Nephron (organoid): ENCODE results near the gene PDZRN4.

Source experiments
- H3K27ac Mint-ChIP-seq, 3 experiments: 2 replicates each; pipeline ENCODE4 v1.8.0; 2020; ENCODE audit warnings: mixed read lengths in 3 of 3, mild to moderate bottlenecking in 2 of 3, moderate library complexity in 1 of 3
- H3K27me3 Mint-ChIP-seq: 2 replicates; pipeline ENCODE4 v1.8.0; 2021; ENCODE audit warnings: low read depth, mild to moderate bottlenecking, moderate library complexity, mixed read lengths
- H3K36me3 Mint-ChIP-seq: 2 replicates; pipeline ENCODE4 v1.8.0; 2020; ENCODE audit warnings: low read depth, mixed read lengths
- H3K4me1 Mint-ChIP-seq: 2 replicates; pipeline ENCODE4 v1.8.0; 2020; ENCODE audit warnings: mixed read lengths
- H3K4me3 Mint-ChIP-seq, 3 experiments: 2 replicates each; pipeline ENCODE4 v1.8.0; 2020; ENCODE audit warnings: mild to moderate bottlenecking in 3 of 3, mixed read lengths in 3 of 3, moderate library complexity in 2 of 3
- H3K9me3 Mint-ChIP-seq: 2 replicates; pipeline ENCODE4 v1.8.0; 2020; ENCODE audit warnings: mixed read lengths
- TF ChIP-seq, protein P1 (sequence below), 3 experiments: fragments of 200-600 bp; sonication (generic); IDR thresholded peaks; one replicate each; pipeline ENCODE4 v1.5.0; 2021; ENCODE audit warnings: antibody characterized with exemption in 3 of 3; ENCODE audit not compliant: unreplicated experiment in 3 of 3

PDZRN4 gene

DNA sequence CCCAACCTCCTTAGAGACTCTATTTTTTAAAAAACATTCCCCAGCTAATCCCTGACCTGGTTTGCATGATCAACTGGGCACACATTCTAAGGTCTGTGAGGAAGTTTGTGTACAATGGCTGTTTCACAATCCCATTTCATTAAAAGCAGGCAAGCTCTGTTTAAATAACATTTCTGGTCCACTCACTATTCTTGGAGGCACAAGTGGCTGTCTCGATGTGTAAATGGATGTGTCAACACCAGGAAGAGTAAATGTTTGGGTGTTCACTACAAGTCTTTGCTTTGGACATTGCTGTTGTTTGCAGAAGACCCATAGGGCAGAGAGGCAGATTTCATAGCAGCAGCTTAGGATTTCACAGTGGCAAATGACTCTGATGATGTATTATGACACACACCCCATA is 98.3 kb downstream of the PDZRN4 start:
- Mint-ChIP-seq H3K27ac (peak overlapping the region; percentile 29 to 59 (median 40)), H3K4me1 (peaks cover 32% of the 10 kb centered on the region), H3K4me3 (no peak overlapping the region), H3K9me3 (no peaks in the 10 kb centered on the region), H3K36me3 (no peaks in the 10 kb centered on the region), H3K27me3 (no peaks in the 10 kb centered on the region)
- TF ChIP-seq, protein P1, sequence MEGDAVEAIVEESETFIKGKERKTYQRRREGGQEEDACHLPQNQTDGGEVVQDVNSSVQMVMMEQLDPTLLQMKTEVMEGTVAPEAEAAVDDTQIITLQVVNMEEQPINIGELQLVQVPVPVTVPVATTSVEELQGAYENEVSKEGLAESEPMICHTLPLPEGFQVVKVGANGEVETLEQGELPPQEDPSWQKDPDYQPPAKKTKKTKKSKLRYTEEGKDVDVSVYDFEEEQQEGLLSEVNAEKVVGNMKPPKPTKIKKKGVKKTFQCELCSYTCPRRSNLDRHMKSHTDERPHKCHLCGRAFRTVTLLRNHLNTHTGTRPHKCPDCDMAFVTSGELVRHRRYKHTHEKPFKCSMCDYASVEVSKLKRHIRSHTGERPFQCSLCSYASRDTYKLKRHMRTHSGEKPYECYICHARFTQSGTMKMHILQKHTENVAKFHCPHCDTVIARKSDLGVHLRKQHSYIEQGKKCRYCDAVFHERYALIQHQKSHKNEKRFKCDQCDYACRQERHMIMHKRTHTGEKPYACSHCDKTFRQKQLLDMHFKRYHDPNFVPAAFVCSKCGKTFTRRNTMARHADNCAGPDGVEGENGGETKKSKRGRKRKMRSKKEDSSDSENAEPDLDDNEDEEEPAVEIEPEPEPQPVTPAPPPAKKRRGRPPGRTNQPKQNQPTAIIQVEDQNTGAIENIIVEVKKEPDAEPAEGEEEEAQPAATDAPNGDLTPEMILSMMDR (IDR thresholded peaks at IDR 0.05; ENCODE audit: unreplicated experiment in 3 of 3), result no peak

DNA sequence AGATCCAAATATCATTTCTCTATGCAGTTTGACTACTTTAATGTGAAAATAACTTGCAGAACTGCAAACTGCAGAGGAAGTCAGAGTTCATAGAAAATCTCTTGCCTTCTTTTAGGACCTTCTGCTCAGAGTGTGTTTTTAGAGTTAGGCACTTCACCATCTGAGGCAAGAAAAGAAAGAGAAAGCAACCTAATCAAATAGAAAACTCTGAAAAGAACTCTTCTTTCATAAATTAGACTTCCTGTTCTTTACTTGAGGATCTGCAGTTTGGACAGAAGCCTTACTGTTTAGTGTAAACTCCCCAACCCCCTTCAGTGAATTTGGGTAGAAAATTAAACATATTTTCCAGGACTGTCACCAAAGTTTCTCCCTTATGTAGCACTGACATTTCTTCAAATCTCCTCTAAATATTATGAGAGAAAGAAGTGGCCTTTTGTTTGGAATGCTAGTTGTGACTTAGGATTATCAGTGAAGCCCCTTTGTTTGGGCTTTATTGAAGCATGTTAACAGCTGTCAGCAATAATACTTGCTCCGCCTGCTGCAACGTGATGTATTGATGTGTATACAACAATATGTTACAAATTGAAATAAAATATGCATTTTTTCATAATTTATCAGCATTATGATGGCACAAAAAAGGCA is 99.5 kb downstream of the PDZRN4 start:
- Mint-ChIP-seq H3K27ac (peak overlapping the region; percentile 51 to 83 (median 70)), H3K36me3 (no peaks in the 10 kb centered on the region), H3K4me1 (peaks cover 32% of the 10 kb centered on the region), H3K4me3 (no peak overlapping the region), H3K27me3 (no peaks in the 10 kb centered on the region), H3K9me3 (no peaks in the 10 kb centered on the region)
- TF ChIP-seq, protein P1 (IDR thresholded peaks at IDR 0.05; ENCODE audit: unreplicated experiment in 3 of 3), result no peak

GRCh38 chr12:41288142-41288811 is 100.2 kb downstream of the PDZRN4 start:
- Mint-ChIP-seq H3K27me3 (no peaks in the 10 kb centered on the region), H3K9me3 (no peaks in the 10 kb centered on the region), H3K27ac (peak overlapping the region; percentile 51 to 83 (median 70)), H3K36me3 (no peaks in the 10 kb centered on the region), H3K4me3 (peak overlapping the region in 2 of 3 experiments; percentile 9 to 27), H3K4me1 (peaks cover 32% of the 10 kb centered on the region)
- TF ChIP-seq, protein P1 (IDR thresholded peaks at IDR 0.05; ENCODE audit: unreplicated experiment in 3 of 3), result no peak

GRCh38 chr12:41289501-41289900 is 101.4 kb downstream of the PDZRN4 start:
- Mint-ChIP-seq H3K9me3 (no peaks in the 10 kb centered on the region), H3K27me3 (no peaks in the 10 kb centered on the region), H3K4me3 (no peak overlapping the region), H3K36me3 (no peaks in the 10 kb centered on the region), H3K4me1 (peaks cover 32% of the 10 kb centered on the region), H3K27ac (peak overlapping the region; percentile 36 to 83 (median 65))
- TF ChIP-seq, protein P1 (IDR thresholded peaks at IDR 0.05; ENCODE audit: unreplicated experiment in 3 of 3), result no peak

DNA sequence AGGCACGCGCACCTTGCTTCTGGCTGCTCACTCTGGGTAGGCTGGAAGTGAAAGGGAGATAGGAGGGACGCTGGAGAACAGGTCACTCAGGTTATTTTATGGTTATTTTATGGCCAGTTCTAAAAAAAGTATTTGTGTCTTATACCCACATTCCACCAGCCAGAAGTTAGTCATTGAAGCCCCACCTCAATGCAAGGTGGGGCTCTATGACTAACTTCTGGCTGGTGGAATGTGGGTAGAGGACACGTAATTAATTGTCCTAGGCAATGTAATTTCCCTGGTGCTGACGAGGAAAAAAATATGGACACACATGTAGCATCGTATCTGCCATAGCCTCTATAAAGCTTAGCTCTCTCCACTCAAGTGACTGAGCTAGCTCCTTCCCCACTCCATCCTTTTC is 104.9 kb downstream of the PDZRN4 start:
- TF ChIP-seq, protein P1 (IDR thresholded peaks at IDR 0.05; ENCODE audit: unreplicated experiment in 3 of 3), result no peak
- Mint-ChIP-seq H3K27me3 (no peaks in the 10 kb centered on the region), H3K27ac (peak overlapping the region in 1 of 3 experiments; percentile 83), H3K9me3 (no peaks in the 10 kb centered on the region), H3K4me3 (no peak overlapping the region), H3K4me1 (peaks cover 18% of the 10 kb centered on the region), H3K36me3 (no peaks in the 10 kb centered on the region)
